KOPT-K1 (cell line): Measurements from ENCODE around the gene MSH4.

Experiments used
- H3K27ac ChIP-seq: fragments of 200-600 bp; sonication (generic); 2 replicates; pipeline ENCODE4 v1.5.1; 2016; ENCODE audit warnings: antibody characterized with exemption, mild to moderate bottlenecking, low read depth, low read length; ENCODE audit not compliant: poor library complexity, severe bottlenecking
- H3K36me3 ChIP-seq: fragments of 200-600 bp; sonication (generic); 2 replicates; pipeline ENCODE4 v1.5.1; 2017; ENCODE audit warnings: antibody characterized with exemption, mild to moderate bottlenecking, low read length, moderate library complexity; ENCODE audit not compliant: insufficient read depth
- H3K9me3 ChIP-seq: fragments of 200-600 bp; sonication (generic); 2 replicates; pipeline ENCODE4 v1.5.1; 2017; ENCODE audit warnings: antibody characterized with exemption, low read length, mild to moderate bottlenecking; ENCODE audit not compliant: insufficient read depth, poor library complexity, severe bottlenecking

MSH4 gene

GRCh38 chr1:75836528-75837100, 39.9 kb downstream of the MSH4 start:
- no peak overlapping the region for H3K27ac ChIP-seq
- H3K36me3 ChIP-seq: no peaks in the 10 kb centered on the region
- no peaks in the 10 kb centered on the region for H3K9me3 ChIP-seq

- Histone ChIP-seq H3K9me3 (no peaks in the 10 kb centered on the region), H3K36me3 (no peaks in the 10 kb centered on the region), H3K27ac (no peak overlapping the region)
These were observed 41.4 kb downstream of the MSH4 start for GRCh38 chr1:75838079-75838478.

GRCh38 chr1:75841421-75841820, 44.7 kb downstream of the MSH4 start:
- Histone ChIP-seq H3K27ac (no peak overlapping the region), H3K36me3 (no peaks in the 10 kb centered on the region), H3K9me3 (no peaks in the 10 kb centered on the region)

- Histone ChIP-seq H3K27ac (no peak overlapping the region), H3K9me3 (no peaks in the 10 kb centered on the region), H3K36me3 (no peaks in the 10 kb centered on the region)
These were observed 48.9 kb downstream of the MSH4 start for GRCh38 chr1:75845576-75845975.

GRCh38 chr1:75855010-75855409, 58.3 kb downstream of the MSH4 start:
- Histone ChIP-seq H3K36me3 (no peaks in the 10 kb centered on the region), H3K27ac (no peak overlapping the region), H3K9me3 (no peaks in the 10 kb centered on the region)

GRCh38 chr1:75855734-75856133, 59.1 kb downstream of the MSH4 start:
- Histone ChIP-seq H3K36me3 (no peaks in the 10 kb centered on the region), H3K27ac (no peak overlapping the region), H3K9me3 (no peaks in the 10 kb centered on the region)

GRCh38 chr1:75861831-75862230, 65.1 kb downstream of the MSH4 start:
- Histone ChIP-seq H3K9me3 (no peaks in the 10 kb centered on the region), H3K36me3 (no peaks in the 10 kb centered on the region), H3K27ac (no peak overlapping the region)

GRCh38 chr1:75870951-75871350, 74.3 kb downstream of the MSH4 start:
- Histone ChIP-seq H3K36me3 (no peaks in the 10 kb centered on the region), H3K27ac (no peak overlapping the region), H3K9me3 (no peaks in the 10 kb centered on the region)

GRCh38 chr1:75879985-75880384, 83.3 kb downstream of the MSH4 start:
- H3K9me3 ChIP-seq: no peaks in the 10 kb centered on the region
- H3K27ac ChIP-seq: no peak overlapping the region
- no peaks in the 10 kb centered on the region for H3K36me3 ChIP-seq

GRCh38 chr1:75884437-75884836, 87.8 kb downstream of the MSH4 start:
- Histone ChIP-seq H3K9me3 (no peaks in the 10 kb centered on the region), H3K27ac (no peak overlapping the region), H3K36me3 (no peaks in the 10 kb centered on the region)

GRCh38 chr1:75901371-75901770, 104.7 kb downstream of the MSH4 start:
- Histone ChIP-seq H3K9me3 (no peaks in the 10 kb centered on the region), H3K36me3 (no peaks in the 10 kb centered on the region), H3K27ac (no peak overlapping the region)

GRCh38 chr1:75908717-75909152, 112.1 kb downstream of the MSH4 start:
- Histone ChIP-seq H3K36me3 (no peaks in the 10 kb centered on the region), H3K9me3 (no peaks in the 10 kb centered on the region), H3K27ac (no peak overlapping the region)

- Histone ChIP-seq H3K9me3 (no peaks in the 10 kb centered on the region), H3K27ac (no peak overlapping the region), H3K36me3 (no peaks in the 10 kb centered on the region)
These were observed 120.2 kb downstream of the MSH4 start for GRCh38 chr1:75916834-75917233.

GRCh38 chr1:75922698-75923097, 126.0 kb downstream of the MSH4 start:
- no peak overlapping the region for H3K27ac ChIP-seq
- H3K36me3 ChIP-seq: no peaks in the 10 kb centered on the region
- H3K9me3 ChIP-seq: no peaks in the 10 kb centered on the region

- H3K27ac ChIP-seq: no peak within 1 kb of the TSS
- no peaks in the 10 kb centered on the region for H3K36me3 ChIP-seq
- no peaks in the 10 kb centered on the region for H3K9me3 ChIP-seq
These were observed 135.6 kb downstream of the MSH4 start, which contains the start of gene ASB17 for GRCh38 chr1:75932304-75932703. Gene ASB17 (minus strand): TSS chr1:75932404. CDS start chr1:75932291, 113 bp downstream.

GRCh38 chr1:75937034-75937433, 140.4 kb downstream of the MSH4 start:
- no peaks in the 10 kb centered on the region for H3K9me3 ChIP-seq
- no peaks in the 10 kb centered on the region for H3K36me3 ChIP-seq
- no peak overlapping the region for H3K27ac ChIP-seq
